Right lobe of liver (tissue), 4 donors: Measurements from ENCODE around the gene CCR4.

Experiments used
- CTCF ChIP-seq, 4 donors: fragments of 200-600 bp in 3 of 4; fragments of 450-650 bp in 1 of 4; IDR thresholded peaks; one replicate each; pipeline versions ENCODE4 v1.5.1 to v1.8.0; 2016 to 2022; ENCODE audit warnings: antibody characterized with exemption in 4 of 4, mild to moderate bottlenecking in 2 of 4
- POLR2A ChIP-seq: fragments of 450-650 bp; IDR thresholded peaks from one replicate; pipeline ENCODE4 v1.6.1; 2017; ENCODE audit warnings: antibody characterized with exemption, mild to moderate bottlenecking
- donor health status: DM: no; HTN: no; CAD: no.
- donor health status: DM: no; HTN: no; CAD: no.
- donor health status: DM: no; HTN: yes; CAD: no.

- TF ChIP-seq CTCF (IDR thresholded peaks at IDR 0.05) (no peak), POLR2A (no peak)
Measured at GRCh38 chr3:32950516-32950915, 928 bp upstream of the CCR4 start.
